IMR-90 (cell line): Measurements from ENCODE around the gene PROK2. TPM values are rescaled to one million over a fixed set of nuclear protein-coding genes. Genes with fewer than 3 reads are reported as not detected.

Experiments used
- ATAC-seq: fragments of 200-7000 bp; cut with Tn5 transposase; 2 replicates; pipeline ENCODE4 v1.9.1; 2020; ENCODE audit warnings: low read depth, mild to moderate bottlenecking, moderate library complexity
- BruUV-seq: library from RNA; stranded (reverse); fragments of 400-500 nt; replicated peaks from 2 replicates; lab custom pipeline; 2021; lab: Mats Ljungman, UMichigan
- CTCF ChIA-PET: fragments of 300-600 bp; formaldehyde crosslinking; extraction: SDS; loops from one replicate; lab custom pipeline; 2021; ENCODE audit warnings: antibody characterized with exemption; lab: Yijun Ruan, JAX
- POLR2A ChIA-PET: fragments of 300-600 bp; sonication (Branson Sonifier 250); formaldehyde crosslinking; loops from one replicate; lab custom pipeline; 2022; ENCODE audit warnings: antibody characterized with exemption; ENCODE audit not compliant: unreplicated experiment; lab: Charles Lee
- DNase-seq: peaks from one replicate; pipeline ENCODE4 v3.0.0; 2013
- H2AFZ ChIP-seq: replicated peaks from 2 replicates; pipeline ENCODE3; 2013; ENCODE audit warnings: low read length, mild to moderate bottlenecking; ENCODE audit not compliant: poor library complexity
- H2AK5ac ChIP-seq: 2 replicates; pipeline ENCODE4 v1.6.1; 2013; ENCODE audit warnings: low read depth, low read length, inconsistent platforms
- H2AK9ac ChIP-seq: replicated peaks from 2 replicates; pipeline ENCODE3; 2013; ENCODE audit warnings: mild to moderate bottlenecking, low read depth, low read length, moderate library complexity; ENCODE audit not compliant: poor library complexity
- H2BK120ac ChIP-seq: 2 replicates; pipeline ENCODE4 v1.6.1; 2013; ENCODE audit warnings: low read depth, low read length, inconsistent platforms
- H2BK15ac ChIP-seq: 3 replicates; pipeline ENCODE4 v1.6.1; 2013; ENCODE audit warnings: low read depth, low read length, inconsistent platforms
- H2BK20ac ChIP-seq: 2 replicates; pipeline ENCODE4 v1.6.1; 2013; ENCODE audit warnings: low read depth, mild to moderate bottlenecking, inconsistent platforms, low read length, moderate library complexity
- H2BK5ac ChIP-seq: 2 replicates; pipeline ENCODE4 v1.6.1; 2013; ENCODE audit warnings: mild to moderate bottlenecking, low read depth, low read length, inconsistent platforms; ENCODE audit not compliant: poor library complexity, severe bottlenecking
- H3K14ac ChIP-seq: replicated peaks from 2 replicates; pipeline ENCODE4 v1.6.1; 2013; ENCODE audit warnings: low read depth, low read length, inconsistent platforms
- H3K18ac ChIP-seq: 2 replicates; pipeline ENCODE4 v1.6.1; 2013; ENCODE audit warnings: low read depth, low read length, control low read depth
- H3K23ac ChIP-seq: 2 replicates; pipeline ENCODE4 v1.6.1; 2013; ENCODE audit warnings: low read depth, low read length, inconsistent platforms
- H3K27ac ChIP-seq: 2 replicates; pipeline ENCODE4 v1.5.1; 2013; ENCODE audit warnings: mild to moderate bottlenecking, control low read depth, low read length; ENCODE audit not compliant: insufficient read depth
- H3K27me3 ChIP-seq: 2 replicates; pipeline ENCODE4 v1.6.1; 2013; ENCODE audit warnings: low read length; ENCODE audit not compliant: control insufficient read depth, insufficient read depth
- H3K36me3 ChIP-seq: 2 replicates; pipeline ENCODE4 v1.6.1; 2013; ENCODE audit warnings: low read length, mixed read lengths; ENCODE audit not compliant: control insufficient read depth, insufficient read depth
- H3K4ac ChIP-seq: 2 replicates; pipeline ENCODE4 v1.6.1; 2013; ENCODE audit warnings: low read depth, low read length, inconsistent platforms
- H3K4me1 ChIP-seq: 2 replicates; pipeline ENCODE4 v1.6.1; 2013; ENCODE audit warnings: low read length, mixed read lengths; ENCODE audit not compliant: control insufficient read depth, insufficient read depth
- H3K4me2 ChIP-seq: 2 replicates; pipeline ENCODE4 v1.6.1; 2013; ENCODE audit warnings: low read depth, mild to moderate bottlenecking, control low read depth, low read length, moderate library complexity
- H3K4me3 ChIP-seq: 2 replicates; pipeline ENCODE4 v1.5.1; 2013; ENCODE audit warnings: low read depth, mild to moderate bottlenecking, control low read depth, low read length, moderate library complexity; ENCODE audit not compliant: insufficient read depth
- H3K56ac ChIP-seq: 2 replicates; pipeline ENCODE4 v1.6.1; 2013; ENCODE audit warnings: low read length, inconsistent platforms; ENCODE audit not compliant: insufficient read depth; ENCODE audit errors: extremely low read depth
- H3K79me1 ChIP-seq, 2 experiments: 2 replicates each; pipeline ENCODE4 v1.6.1; 2013; ENCODE audit warnings: low read length in 2 of 2, inconsistent platforms in 1 of 2, low read depth in 1 of 2
- H3K9ac ChIP-seq: 2 replicates; pipeline ENCODE4 v1.6.1; 2013; ENCODE audit warnings: low read depth, low read length, control low read depth
- H3K9me1 ChIP-seq: 2 replicates; pipeline ENCODE4 v1.6.1; 2013; ENCODE audit warnings: low read length, inconsistent platforms; ENCODE audit not compliant: insufficient read depth
- H3K9me3 ChIP-seq: 2 replicates; pipeline ENCODE4 v1.6.1; 2013; ENCODE audit warnings: low read length; ENCODE audit not compliant: control insufficient read depth, insufficient read depth
- H4K20me1 ChIP-seq: 2 replicates; pipeline ENCODE4 v1.6.1; 2013; ENCODE audit warnings: low read length, inconsistent platforms; ENCODE audit not compliant: insufficient read depth
- H4K5ac ChIP-seq: 2 replicates; pipeline ENCODE4 v1.6.1; 2013; ENCODE audit warnings: mild to moderate bottlenecking, low read depth, low read length, control low read depth
- H4K8ac ChIP-seq, 2 experiments: 2 replicates each; pipeline ENCODE4 v1.6.1; 2013; ENCODE audit warnings: low read depth in 2 of 2, low read length in 2 of 2, control low read depth in 1 of 2, inconsistent platforms in 1 of 2
- H4K91ac ChIP-seq: 2 replicates; pipeline ENCODE4 v1.6.1; 2013; ENCODE audit warnings: low read depth, low read length, inconsistent platforms; ENCODE audit not compliant: insufficient read depth
- CHD1 ChIP-seq: IDR thresholded peaks from 2 replicates; pipeline ENCODE4 v1.6.1; 2012; ENCODE audit warnings: low read depth, low read length, improper control_type of control experiment
- CTCF ChIP-seq: conservative IDR thresholded peaks from 2 replicates; pipeline ENCODE4 v1.5.1; 2012; ENCODE audit warnings: mild to moderate bottlenecking, low read depth, low read length, improper control_type of control experiment
- FOS ChIP-seq: fragments of 150-350 bp; IDR thresholded peaks from 2 replicates; pipeline ENCODE4 v1.6.1; 2016; ENCODE audit warnings: low read depth, low read length
- MAFK ChIP-seq: IDR thresholded peaks from 2 replicates; pipeline ENCODE4 v1.6.1; 2012; ENCODE audit warnings: low read depth, low read length, improper control_type of control experiment
- MAZ ChIP-seq: IDR thresholded peaks from 2 replicates; pipeline ENCODE4 v1.6.1; 2012; ENCODE audit warnings: low read depth, mild to moderate bottlenecking, low read length, improper control_type of control experiment, moderate library complexity, borderline replicate concordance
- MXI1 ChIP-seq: IDR thresholded peaks from 2 replicates; pipeline ENCODE4 v1.6.1; 2012; ENCODE audit warnings: low read depth, mild to moderate bottlenecking, low read length, moderate library complexity, borderline replicate concordance
- RAD21 ChIP-seq: IDR thresholded peaks from 2 replicates; pipeline ENCODE4 v1.6.1; 2012; ENCODE audit warnings: low read length, improper control_type of control experiment
- RFX5 ChIP-seq: IDR thresholded peaks from 2 replicates; pipeline ENCODE4 v1.8.0; 2012; ENCODE audit warnings: low read depth, mild to moderate bottlenecking, low read length, moderate library complexity
- SMC3 ChIP-seq: fragments of 150-350 bp; IDR thresholded peaks from 2 replicates; pipeline ENCODE4 v1.6.1; 2016; ENCODE audit warnings: low read depth, mild to moderate bottlenecking, antibody characterized with exemption, low read length, moderate library complexity
- WGBS, 2 experiments: methylation state at CpG; one replicate each; pipeline versions ENCODE4 v1.1.5 to v1.1.7; 2013; ENCODE audit warnings: missing lambda C conversion rate in 2 of 2; ENCODE audit not compliant: insufficient read length in 1 of 2; ENCODE audit errors: extremely low coverage in 2 of 2; 5-methylcytosine and 5-hydroxymethylcytosine counted together
- dilution Hi-C: fragments of 300-500 bp; cut with HindIII; formaldehyde crosslinking; loops from one replicate; pipeline ENCODE4 v1.14.3; 2018; ENCODE audit warnings: low sequenced_read_pairs; ENCODE audit not compliant: unreplicated experiment
- in situ Hi-C: fragments of 300-500 bp; cut with MboI; formaldehyde crosslinking; loops from 3 replicates; pipeline ENCODE4 v1.14.3; 2019; ENCODE audit warnings: low sequenced_read_pairs, inconsistent platforms, mixed read lengths
- intact Hi-C: fragments of 100-400 bp; cut with micrococcal nuclease; formaldehyde crosslinking; loops from 2 replicates; pipeline ENCODE4 v1.10.0; 2022
- polyA plus RNA-seq, 3 experiments: library from polyadenylated mRNA; depleted of rRNA; stranded (reverse); fragments of >200 nt; gene quantifications; 2 replicates each; pipeline ENCODE4 v1.2.3, GENCODE V29; 2012; ENCODE audit warnings: low replicate concordance in 1 of 3
- total RNA-seq: library from RNA; depleted of rRNA; stranded (reverse); fragments of >200 nt; gene quantifications from 2 replicates; pipeline ENCODE4 v1.2.3, GENCODE V29; 2012

Gene PROK2
- total and polyA plus RNA-seq, 2 of the 4 experiments (the other 2 are of a cell fraction), result not detected

GRCh38 chr3:71801986-71802385 is 17.0 kb upstream of the PROK2 start:
- Histone ChIP-seq H2AK9ac (no peak overlapping the region), H3K14ac (no peak overlapping the region), H3K9ac (no peak overlapping the region), H3K18ac (no peak overlapping the region), H3K27ac (no peak overlapping the region), H3K4me3 (no peak overlapping the region), H3K56ac (no peak overlapping the region), H3K4me1 (no peaks in the 10 kb centered on the region), H4K20me1 (no peaks in the 10 kb centered on the region), H3K4me2 (no peak overlapping the region), H3K9me3 (no peaks in the 10 kb centered on the region), H4K91ac (no peak overlapping the region), H2BK120ac (no peak overlapping the region), H2BK5ac (no peak overlapping the region), H3K4ac (no peak overlapping the region), H2BK15ac (no peak overlapping the region), H4K8ac (no peak overlapping the region), H2AFZ (no peak overlapping the region), H3K79me1 (no peaks in the 10 kb centered on the region), H2AK5ac (no peak overlapping the region), H3K27me3 (peaks cover 4% of the 10 kb centered on the region), H3K9me1 (no peaks in the 10 kb centered on the region), H4K5ac (no peak overlapping the region), H2BK20ac (no peak overlapping the region), H3K36me3 (no peaks in the 10 kb centered on the region), H3K23ac (no peak overlapping the region)
- WGBS, 2 experiments, result 100% methylated on average over 1 of the region's 2 CpGs; no CpG with 5 or more reads in 1 of the 2 experiments
- ATAC-seq (no peak), DNase-seq (no peak)
- in situ Hi-C loops (no loop called here), intact Hi-C loops (no loop called here), dilution Hi-C loops (no loop called here)
- ChIA-PET CTCF (no interaction called here), POLR2A (interaction anchor here (0.6 kb wide), 1 partner anchor 1009 kb away, joined by 4 read pairs; no protein-coding TSS in a partner anchor)
- TF ChIP-seq SMC3 (no peak), CHD1 (no peak), RFX5 (no peak), MAFK (no peak), RAD21 (no peak), MXI1 (no peak), CTCF (no peak), FOS (no peak), MAZ (no peak)
- no TSS peak for BruUV-seq
